AG04450 (cell line): ENCODE results near the gene EI24. TPM values are rescaled to one million over a fixed set of nuclear protein-coding genes. Genes with fewer than 3 reads are reported as not detected.

Experiments
- CTCF ChIA-PET: fragments of 300-600, 350-600 bp; formaldehyde crosslinking; extraction: SDS; loops from one replicate; lab custom pipeline; 2022; ENCODE audit warnings: antibody characterized with exemption, inconsistent platforms; lab: Charles Lee
- POLR2A ChIA-PET: fragments of 350-600 bp; formaldehyde crosslinking; extraction: SDS; loops from one replicate; lab custom pipeline; 2021; ENCODE audit warnings: antibody characterized with exemption, inconsistent platforms; lab: Yijun Ruan, JAX
- DNase-seq: peaks from one replicate; pipeline ENCODE4 v3.0.0-alpha.2; 2011; ENCODE audit warnings: low read depth, low spot score
- H3K27ac ChIP-seq: one replicate; pipeline ENCODE4 v1.5.1; 2012; ENCODE audit warnings: low read depth, low read length, control low read depth
- H3K27me3 ChIP-seq: one replicate; pipeline ENCODE4 v1.6.0; 2012; ENCODE audit warnings: low read length; ENCODE audit not compliant: control insufficient read depth, insufficient read depth
- H3K4me3 ChIP-seq: 2 replicates; pipeline ENCODE4 v1.5.1; 2011; ENCODE audit warnings: mild to moderate bottlenecking, low read depth, low read length, control low read depth
- H3K9me3 ChIP-seq: 2 replicates; pipeline ENCODE4 v1.5.1; 2012; ENCODE audit warnings: low read length; ENCODE audit not compliant: control insufficient read depth, insufficient read depth
- CTCF ChIP-seq: IDR thresholded peaks from 2 replicates; pipeline ENCODE4 v1.5.1; 2011; ENCODE audit warnings: low read depth, low read length, control low read depth, inconsistent platforms
- polyA minus RNA-seq: library from RNA; depleted of rRNA, polyadenylated mRNA; stranded (reverse); fragments of >200 nt; gene quantifications from 2 replicates; pipeline ENCODE4 v1.2.3, GENCODE V29; 2011; rRNA and poly(A)+ RNA removed
- polyA plus RNA-seq: library from polyadenylated mRNA; depleted of rRNA; stranded (reverse); fragments of >200 nt; gene quantifications from 2 replicates; pipeline ENCODE4 v1.2.3, GENCODE V29; 2011; rRNA removed

Gene EI24
- polyA plus RNA-seq (129 and 150 TPM in 2 replicates), polyA minus RNA-seq (75.5 and 87.7 TPM in 2 replicates)

DNA sequence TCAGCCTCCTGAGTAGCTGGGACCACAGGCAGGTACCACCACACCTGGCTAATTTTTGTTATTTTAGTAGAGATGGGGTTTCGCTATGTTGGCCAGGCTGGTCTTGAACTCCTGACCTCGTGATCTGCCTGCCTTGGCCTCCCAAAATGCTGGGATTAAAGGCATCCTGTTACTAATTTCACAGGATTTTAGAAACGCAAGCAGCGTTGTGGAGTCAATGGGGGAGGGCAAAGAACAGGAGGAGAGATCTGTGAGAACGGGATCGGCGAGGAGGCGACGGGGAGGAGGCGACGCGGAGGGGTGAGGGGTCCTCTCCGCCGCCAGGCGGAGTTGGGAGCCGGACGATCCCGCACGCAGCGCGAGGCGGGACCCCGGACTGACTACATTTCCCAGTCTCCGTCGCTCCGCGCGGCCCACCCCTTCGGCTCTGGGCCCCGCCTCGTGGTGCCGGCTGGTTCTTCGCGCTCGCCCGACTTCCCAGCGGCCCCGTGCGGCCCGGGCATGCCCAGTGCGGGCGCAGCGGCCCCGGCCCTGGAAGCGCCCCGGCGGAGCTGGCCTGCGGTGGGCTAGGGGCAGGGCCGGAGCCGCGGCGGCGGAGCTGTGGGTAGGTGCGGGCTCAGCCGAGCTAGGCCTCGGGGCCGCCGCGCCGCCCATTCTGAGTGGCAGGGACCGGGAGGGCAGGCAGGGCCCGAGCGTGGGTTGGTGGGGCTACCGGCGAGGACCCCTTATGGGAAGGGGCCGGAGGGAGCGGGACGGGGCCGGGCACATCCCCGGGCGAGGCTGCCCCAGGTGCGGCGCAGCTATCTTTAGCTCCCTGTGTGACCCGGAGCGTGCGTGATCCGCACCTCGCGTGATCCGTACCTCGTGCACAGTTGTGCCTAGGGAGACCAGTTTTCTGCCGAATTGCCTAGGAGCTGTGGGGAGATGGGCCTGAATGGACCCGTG lies at the start of gene EI24:
Gene EI24 (plus strand): TSS at position 508 of the 945 bp plus-strand sequence. CDS start 3,051 bp downstream, outside the sequence.
- Histone ChIP-seq H3K27ac (peak within 1 kb of the TSS; percentile 31), H3K27me3 (no peaks in the 10 kb centered on the region), H3K9me3 (no peaks in the 10 kb centered on the region), H3K4me3 (peak within 1 kb of the TSS; percentile 96)
- peak; percentile 78 for DNase-seq
- peak; percentile 71 for TF ChIP-seq CTCF
- ChIA-PET POLR2A (interaction anchor here (0.8 to 1.9 kb wide), 4 partner anchors 23 to 76 kb away, joined by 3 to 14 read pairs (median 6); partner anchors contain the start of genes FEZ1 and STT3A), CTCF (interaction anchor here (0.6 to 1.0 kb wide), 6 partner anchors 12 to 625 kb away, joined by 3 to 5 read pairs (median 3); no protein-coding TSS in a partner anchor)

DNA sequence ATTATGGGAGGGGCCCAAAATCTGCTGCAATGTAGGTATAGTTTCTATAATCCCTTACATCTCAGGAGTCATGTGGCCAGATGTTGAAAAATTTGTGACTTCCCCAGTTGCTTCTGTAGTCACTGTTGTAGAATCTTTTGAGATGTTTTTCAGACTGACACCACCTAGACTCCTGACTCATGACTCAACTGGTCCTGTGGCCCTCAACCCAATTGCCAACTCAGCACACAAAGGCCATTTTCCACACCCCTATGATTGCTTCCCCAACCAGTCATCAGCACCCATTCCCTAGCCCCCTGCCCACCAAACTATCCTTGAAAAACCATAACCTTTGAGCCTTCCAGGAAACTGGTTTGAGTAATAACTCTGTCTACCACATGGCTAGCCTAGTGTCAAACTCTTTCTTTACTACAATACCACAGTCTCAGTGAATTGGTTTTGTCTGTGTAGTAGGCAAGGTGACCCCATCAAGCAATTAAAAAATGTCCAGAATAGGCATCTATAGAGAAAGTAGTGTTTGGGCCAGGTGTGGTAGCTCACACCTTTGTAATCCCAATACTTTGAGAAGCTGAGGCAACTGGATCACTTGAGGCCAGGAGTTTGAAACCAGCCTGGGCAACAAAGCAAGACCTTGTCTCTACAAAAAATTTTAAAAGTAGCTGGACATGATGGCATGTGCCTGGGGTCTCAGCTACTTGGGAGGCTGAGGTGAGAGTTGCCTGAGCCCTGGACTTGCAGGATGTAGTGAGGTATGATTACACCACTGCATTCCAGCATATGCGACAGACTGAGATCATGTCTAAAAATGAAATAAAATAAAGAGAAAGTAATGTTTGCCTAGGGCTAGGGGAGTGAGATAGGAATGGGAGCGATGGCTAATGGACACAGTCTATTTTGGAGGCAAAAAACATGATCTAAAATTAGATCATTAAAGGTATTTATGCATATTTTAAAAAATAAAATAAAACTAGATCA lies 49.1 kb upstream of the EI24 start:
- DNase-seq = no peak
- Histone ChIP-seq H3K9me3 (peaks cover 4% of the 10 kb centered on the region; the same call in 1 of the 2 replicates), H3K4me3 (no peak overlapping the region), H3K27ac (no peak overlapping the region), H3K27me3 (peaks cover 3% of the 10 kb centered on the region)
- no peak for TF ChIP-seq CTCF
- ChIA-PET CTCF (no interaction called here), POLR2A (no interaction called here)

DNA sequence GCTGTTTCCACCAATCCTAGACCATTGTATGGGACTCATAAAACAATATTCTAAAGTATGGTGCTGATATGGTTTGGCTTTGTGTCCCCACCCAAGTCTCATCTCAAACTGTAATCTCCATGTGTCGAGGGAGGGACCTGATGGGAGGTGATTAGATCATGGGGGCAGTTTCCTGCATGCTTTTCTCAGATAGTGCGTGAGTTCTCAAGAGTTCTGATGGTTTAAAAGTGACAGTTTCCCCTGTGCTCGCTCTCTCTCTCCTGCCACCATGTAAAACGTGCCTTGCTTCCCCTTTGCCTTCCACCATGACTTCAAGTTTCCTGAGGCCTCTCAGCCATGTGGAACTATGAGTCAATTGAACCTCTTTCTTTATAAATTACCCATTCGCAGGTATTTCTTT lies 44.0 kb upstream of the EI24 start:
- no peak for DNase-seq
- TF ChIP-seq CTCF = no peak
- no peak overlapping the region for H3K27ac ChIP-seq
- POLR2A ChIA-PET = no interaction called here
- no peak overlapping the region for H3K4me3 ChIP-seq
- CTCF ChIA-PET = no interaction called here
- no peaks in the 10 kb centered on the region; the same call in 1 of the 2 replicates for H3K9me3 ChIP-seq
- H3K27me3 ChIP-seq = no peaks in the 10 kb centered on the region

GRCh38 chr11:125532668-125533067 lies 36.6 kb upstream of the EI24 start:
- POLR2A ChIA-PET = no interaction called here
- peaks cover 4% of the 10 kb centered on the region for H3K27me3 ChIP-seq
- no peak overlapping the region for H3K27ac ChIP-seq
- no peak for TF ChIP-seq CTCF
- DNase-seq = no peak
- CTCF ChIA-PET = no interaction called here
- no peak overlapping the region for H3K4me3 ChIP-seq
- no peaks in the 10 kb centered on the region for H3K9me3 ChIP-seq
